Brain microvascular endothelial cell (primary cell): Measurements from ENCODE around the gene FANCM.
A peak's percentile ranks its signal among the peaks of the same experiment; 100 is the strongest.
"Not testable (repeated sequence)": the region's sequence is repeated elsewhere in the genome, so short reads cannot be mapped to it uniquely, and the experiment has no call there.

ENCODE experiments used
- DNase-seq: peaks from one replicate; pipeline ENCODE4 v3.0.0-alpha.2; 2020
- H3K27ac ChIP-seq: fragments of 250-450 bp; sonication (Bioruptor Pico); 2 replicates; pipeline ENCODE4 v1.5.1; 2020; ENCODE audit warnings: mild to moderate bottlenecking, moderate library complexity
- H3K27me3 ChIP-seq: fragments of 250-450 bp; sonication (Bioruptor Pico); replicated peaks from 2 replicates; pipeline ENCODE4 v1.5.1; 2020; ENCODE audit warnings: mild to moderate bottlenecking
- H3K36me3 ChIP-seq: fragments of 250-450 bp; sonication (Bioruptor Pico); replicated peaks from 2 replicates; pipeline ENCODE4 v1.5.1; 2020; ENCODE audit warnings: mild to moderate bottlenecking
- H3K4me3 ChIP-seq: 2 replicates; pipeline ENCODE4 v1.5.1; 2011; ENCODE audit warnings: low read depth, mild to moderate bottlenecking, control low read depth, low read length, moderate library complexity
- in situ Hi-C: cut with HindIII; loops from 2 replicates; pipeline ENCODE4 v1.10.0; 2017; ENCODE audit warnings: low sequenced_read_pairs, low pct_ligation_motif_present
- TF ChIP-seq, protein P1 (sequence below): IDR thresholded peaks from 2 replicates; pipeline ENCODE4 v1.5.1; 2011; ENCODE audit warnings: low read depth, mild to moderate bottlenecking, moderate library complexity, low read length, control low read depth, inconsistent platforms; ENCODE audit errors: missing control alignments

The FANCM gene

DNA sequence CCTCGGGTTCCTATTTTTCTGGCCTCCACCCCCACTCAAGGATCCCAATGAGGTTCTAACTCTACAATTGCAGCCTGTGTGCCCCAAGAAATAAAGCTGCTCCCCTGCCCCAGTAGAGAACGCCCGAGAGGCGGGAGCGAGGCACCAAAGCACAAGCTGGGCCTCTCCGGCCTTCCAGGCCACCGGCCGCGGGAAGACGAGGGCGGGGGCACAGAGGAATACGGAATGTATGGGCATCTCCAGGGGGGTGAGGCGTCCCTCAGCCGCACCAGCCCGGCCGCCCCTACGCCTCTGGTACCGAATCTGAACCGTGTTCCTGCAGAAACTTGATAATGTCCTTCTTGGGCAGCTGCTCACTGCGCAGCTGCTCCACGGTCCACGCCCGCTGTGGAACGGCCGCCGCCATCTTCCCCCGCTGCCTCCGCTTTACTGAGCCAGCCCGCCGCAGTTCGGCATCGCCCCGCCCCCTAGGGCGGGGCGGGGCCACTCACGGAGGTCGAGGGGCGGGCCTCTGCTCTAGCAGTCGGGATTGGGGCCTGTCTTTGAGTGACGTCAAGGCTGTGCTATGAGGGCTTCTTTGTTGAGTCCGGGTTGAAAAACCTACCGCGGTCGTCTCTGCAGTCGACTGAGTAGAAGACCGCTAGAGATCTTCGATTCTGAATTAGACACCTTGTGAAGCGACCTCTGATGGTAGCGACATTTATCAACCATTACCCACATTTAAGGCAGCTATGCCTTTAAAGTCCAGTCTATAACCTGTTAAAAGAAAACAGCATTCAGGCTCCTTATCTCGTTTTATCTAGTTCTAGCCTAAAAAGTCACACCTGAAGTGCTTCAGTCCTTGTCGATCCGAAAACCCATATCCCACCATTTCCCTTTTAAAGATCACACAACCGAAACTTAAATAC is 1.4 kb upstream of the FANCM start, which contains the start of gene FKBP3:
TSS of gene FKBP3 (minus strand) at position 431 of the 908 bp plus-strand sequence. CDS start at position 406, 25 bp downstream.
- Histone ChIP-seq H3K4me3 (peak within 1 kb of the TSS; percentile 96), H3K27ac (peak within 1 kb of the TSS; percentile 84), H3K27me3 (no peaks in the 10 kb centered on the region), H3K36me3 (no peaks in the 10 kb centered on the region)
- in situ Hi-C loops = no loop called here
- TF ChIP-seq, protein P1, sequence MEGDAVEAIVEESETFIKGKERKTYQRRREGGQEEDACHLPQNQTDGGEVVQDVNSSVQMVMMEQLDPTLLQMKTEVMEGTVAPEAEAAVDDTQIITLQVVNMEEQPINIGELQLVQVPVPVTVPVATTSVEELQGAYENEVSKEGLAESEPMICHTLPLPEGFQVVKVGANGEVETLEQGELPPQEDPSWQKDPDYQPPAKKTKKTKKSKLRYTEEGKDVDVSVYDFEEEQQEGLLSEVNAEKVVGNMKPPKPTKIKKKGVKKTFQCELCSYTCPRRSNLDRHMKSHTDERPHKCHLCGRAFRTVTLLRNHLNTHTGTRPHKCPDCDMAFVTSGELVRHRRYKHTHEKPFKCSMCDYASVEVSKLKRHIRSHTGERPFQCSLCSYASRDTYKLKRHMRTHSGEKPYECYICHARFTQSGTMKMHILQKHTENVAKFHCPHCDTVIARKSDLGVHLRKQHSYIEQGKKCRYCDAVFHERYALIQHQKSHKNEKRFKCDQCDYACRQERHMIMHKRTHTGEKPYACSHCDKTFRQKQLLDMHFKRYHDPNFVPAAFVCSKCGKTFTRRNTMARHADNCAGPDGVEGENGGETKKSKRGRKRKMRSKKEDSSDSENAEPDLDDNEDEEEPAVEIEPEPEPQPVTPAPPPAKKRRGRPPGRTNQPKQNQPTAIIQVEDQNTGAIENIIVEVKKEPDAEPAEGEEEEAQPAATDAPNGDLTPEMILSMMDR = peak; percentile 20
- peak; percentile 99 for DNase-seq

DNA sequence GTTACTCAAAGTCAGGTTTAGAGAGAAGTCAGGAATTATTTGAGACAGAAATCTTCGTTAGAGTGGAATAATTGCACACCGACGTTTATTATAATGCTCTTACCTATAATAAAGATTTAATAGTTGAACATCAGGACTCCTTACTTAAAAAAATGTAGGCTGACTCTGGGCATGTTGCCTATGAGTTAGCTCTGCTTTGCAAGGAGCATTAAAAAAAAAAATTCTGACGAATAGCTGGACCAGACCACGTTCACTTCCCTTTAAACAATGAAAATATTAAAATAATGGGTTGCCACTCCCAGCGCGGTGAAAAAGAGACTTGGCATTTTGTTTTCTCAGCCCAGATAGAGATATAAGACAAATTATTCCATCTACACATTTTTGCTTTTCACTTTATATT is 574 bp upstream of the FANCM start:
- TF ChIP-seq, protein P1 = no peak
- no peaks in the 10 kb centered on the region for H3K36me3 ChIP-seq
- in situ Hi-C loops = no loop called here
- H3K27me3 ChIP-seq = no peaks in the 10 kb centered on the region
- H3K4me3 ChIP-seq = peak overlapping the region; percentile 96
- peak; percentile 16 for DNase-seq
- peak overlapping the region; percentile 70 for H3K27ac ChIP-seq

DNA sequence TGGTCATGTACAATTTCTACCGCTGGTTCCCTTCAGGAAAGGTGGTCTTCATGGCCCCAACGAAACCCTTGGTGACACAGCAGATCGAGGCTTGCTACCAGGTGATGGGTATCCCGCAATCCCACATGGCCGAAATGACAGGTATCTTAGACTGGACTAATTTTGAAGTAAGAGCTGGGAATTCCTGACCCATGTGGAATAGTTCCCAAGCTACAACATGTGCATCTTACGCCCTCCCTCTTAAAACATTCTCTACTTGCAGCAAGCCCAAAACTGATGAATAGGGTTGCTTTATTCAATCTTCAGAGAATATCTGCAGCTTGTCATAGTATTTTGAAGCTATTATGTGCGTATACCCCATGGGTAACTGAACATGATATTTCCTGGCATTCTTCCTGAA is 669 bp downstream of the FANCM start:
- TF ChIP-seq, protein P1 = no peak
- in situ Hi-C loops = no loop called here

DNA sequence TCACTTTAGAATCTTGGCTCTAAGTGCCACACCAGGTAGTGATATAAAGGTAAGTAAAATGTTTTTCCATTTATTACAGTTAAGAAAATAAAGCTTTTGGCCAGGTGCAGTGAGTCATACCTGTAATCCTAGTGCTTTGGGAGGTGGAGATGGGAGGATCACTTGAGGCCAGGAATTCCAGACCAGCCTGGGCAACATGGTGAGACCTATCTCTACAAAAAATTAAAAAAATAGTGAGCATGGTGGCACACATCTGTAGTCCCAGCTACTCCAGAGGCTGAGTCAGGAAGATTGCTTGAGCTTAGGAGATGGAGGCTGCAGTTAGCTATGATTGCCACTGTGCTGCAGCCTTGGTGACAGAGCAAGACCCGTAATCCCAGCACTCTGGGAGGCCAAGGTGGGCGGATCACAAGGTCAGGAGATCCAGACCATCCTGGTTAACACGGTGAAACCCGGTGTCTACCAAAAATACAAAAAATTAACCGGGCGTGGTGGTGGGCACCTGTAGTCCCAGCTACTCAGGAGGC is 5.0 kb downstream of the FANCM start:
- in situ Hi-C loops = no loop called here
- TF ChIP-seq, protein P1 = no peak
- no peaks in the 10 kb centered on the region for H3K36me3 ChIP-seq
- DNase-seq = no peak
- H3K4me3 ChIP-seq = no peak overlapping the region
- H3K27me3 ChIP-seq = no peaks in the 10 kb centered on the region
- H3K27ac ChIP-seq = no peak overlapping the region

More for the DNA sequence above, 669 bp downstream of the FANCM start:
- Histone ChIP-seq H3K36me3 (no peaks in the 10 kb centered on the region), H3K27me3 (no peaks in the 10 kb centered on the region), H3K4me3 (peak overlapping the region; percentile 96), H3K27ac (no peak overlapping the region)
- no peak for DNase-seq

DNA sequence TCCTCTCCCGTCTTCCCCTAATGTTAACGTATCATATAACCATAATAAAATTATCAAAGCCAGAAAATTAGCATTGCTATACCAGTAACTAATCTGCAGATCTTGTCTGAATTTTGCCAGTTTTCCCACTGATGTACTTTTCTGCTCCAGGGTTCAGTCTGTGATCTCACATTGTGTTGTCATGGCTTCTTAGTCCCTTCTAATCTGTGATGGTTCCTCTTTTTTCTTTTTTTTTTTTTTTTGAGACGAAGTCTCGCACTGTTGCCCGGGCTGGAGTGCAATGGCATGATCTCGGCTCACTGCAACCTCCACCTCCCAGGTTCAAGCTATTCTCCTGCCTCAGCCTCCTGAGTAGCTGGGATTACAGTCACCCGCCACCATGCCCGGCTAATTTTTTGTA is 6.4 kb downstream of the FANCM start:
- H3K4me3 ChIP-seq, H3K36me3 ChIP-seq, H3K27me3 ChIP-seq, H3K27ac ChIP-seq, in situ Hi-C loops, DNase-seq: not testable (repeated sequence)

DNA sequence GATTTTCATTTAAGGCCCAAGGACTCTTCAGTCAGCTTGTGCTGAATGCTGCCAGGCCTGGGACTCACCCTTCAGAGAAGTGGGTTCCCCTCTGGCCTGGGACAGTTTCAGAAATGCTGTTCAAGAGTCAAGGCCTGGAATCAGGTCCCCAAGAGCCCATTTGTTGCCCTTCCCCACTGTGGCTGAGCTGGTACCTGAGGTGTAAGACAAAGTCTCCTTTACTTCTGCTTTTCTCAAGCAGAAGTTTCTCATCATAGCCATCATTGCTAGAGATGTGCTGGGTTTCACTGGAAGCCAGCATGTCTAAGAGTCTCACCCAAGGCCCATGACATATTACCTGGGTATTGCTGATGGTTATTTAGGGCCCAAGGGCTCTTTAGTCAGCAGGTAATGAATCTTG is 8.9 kb downstream of the FANCM start:
- TF ChIP-seq, protein P1 = no peak
- Histone ChIP-seq H3K27me3 (no peaks in the 10 kb centered on the region), H3K36me3 (no peaks in the 10 kb centered on the region), H3K27ac (no peak overlapping the region), H3K4me3 (no peak overlapping the region)
- in situ Hi-C loops = no loop called here
- DNase-seq = no peak
